Erythroblast (primary cell): ENCODE data around the gene PAX2.

Experiments
- DNase-seq, 2 experiments: peaks; one replicate each; lab custom pipeline; 2025; lab: John Stamatoyannopoulos, UW
- GATA1 ChIP-seq: IDR thresholded peaks from 2 replicates; pipeline ENCODE4 v1.6.1; 2011; ENCODE audit warnings: low read depth, mild to moderate bottlenecking, control low read depth, low read length, moderate library complexity
- POLR2A ChIP-seq: IDR thresholded peaks from 2 replicates; pipeline ENCODE4 v1.6.1; 2011; ENCODE audit warnings: mild to moderate bottlenecking, low read length

The PAX2 gene

DNA sequence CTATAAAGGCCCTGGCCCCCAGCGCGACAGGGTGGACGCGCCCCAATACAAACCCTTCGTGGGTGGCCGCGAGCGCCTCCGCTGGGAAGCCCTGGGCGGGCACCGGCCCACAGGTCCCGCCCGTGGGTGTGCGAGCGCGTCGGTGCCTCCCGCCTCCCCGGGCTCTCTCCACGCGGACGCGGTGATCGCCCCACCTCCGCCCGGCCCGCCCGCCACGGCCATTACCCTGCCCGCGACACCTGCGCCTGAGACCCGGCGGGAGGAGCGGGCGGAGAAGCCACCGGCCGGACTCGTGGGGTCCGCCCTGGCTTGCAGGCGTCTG is 81.2 kb downstream of the PAX2 start:
- DNase-seq = no peak
- TF ChIP-seq GATA1 (no peak), POLR2A (no peak)

DNA sequence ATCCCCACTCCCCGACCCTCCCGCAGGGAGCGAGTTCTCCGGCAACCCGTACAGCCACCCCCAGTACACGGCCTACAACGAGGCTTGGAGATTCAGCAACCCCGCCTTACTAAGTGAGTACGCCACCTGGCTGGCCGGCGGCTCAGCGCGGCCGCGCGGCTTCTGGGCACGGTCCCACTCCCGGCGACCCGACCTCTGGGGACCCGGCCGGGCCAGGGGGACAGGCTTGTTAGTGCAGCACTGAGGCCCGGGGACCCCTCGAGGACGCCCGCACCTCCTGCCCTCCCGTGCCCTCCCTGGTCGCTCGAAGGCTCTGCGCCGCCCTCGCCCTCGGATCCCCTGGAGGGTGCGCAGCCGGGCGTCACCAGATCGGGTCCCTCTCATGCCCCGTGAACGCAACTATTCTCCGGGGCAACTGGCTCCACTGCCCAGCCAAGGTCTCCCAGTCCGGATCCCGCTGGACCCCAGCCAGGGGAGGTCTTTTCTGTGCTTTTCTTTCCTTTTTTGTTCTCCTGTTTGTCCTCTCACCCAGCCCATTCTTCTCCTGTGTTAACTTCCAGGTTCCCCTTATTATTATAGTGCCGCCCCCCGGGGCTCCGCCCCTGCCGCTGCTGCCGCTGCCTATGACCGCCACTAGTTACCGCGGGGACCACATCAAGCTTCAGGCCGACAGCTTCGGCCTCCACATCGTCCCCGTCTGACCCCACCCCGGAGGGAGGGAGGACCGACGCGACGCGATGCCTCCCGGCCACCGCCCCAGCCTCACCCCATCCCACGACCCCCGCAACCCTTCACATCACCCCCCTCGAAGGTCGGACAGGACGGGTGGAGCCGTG is 81.8 kb downstream of the PAX2 start:
- DNase-seq = no peak
- TF ChIP-seq POLR2A (no peak), GATA1 (no peak)

DNA sequence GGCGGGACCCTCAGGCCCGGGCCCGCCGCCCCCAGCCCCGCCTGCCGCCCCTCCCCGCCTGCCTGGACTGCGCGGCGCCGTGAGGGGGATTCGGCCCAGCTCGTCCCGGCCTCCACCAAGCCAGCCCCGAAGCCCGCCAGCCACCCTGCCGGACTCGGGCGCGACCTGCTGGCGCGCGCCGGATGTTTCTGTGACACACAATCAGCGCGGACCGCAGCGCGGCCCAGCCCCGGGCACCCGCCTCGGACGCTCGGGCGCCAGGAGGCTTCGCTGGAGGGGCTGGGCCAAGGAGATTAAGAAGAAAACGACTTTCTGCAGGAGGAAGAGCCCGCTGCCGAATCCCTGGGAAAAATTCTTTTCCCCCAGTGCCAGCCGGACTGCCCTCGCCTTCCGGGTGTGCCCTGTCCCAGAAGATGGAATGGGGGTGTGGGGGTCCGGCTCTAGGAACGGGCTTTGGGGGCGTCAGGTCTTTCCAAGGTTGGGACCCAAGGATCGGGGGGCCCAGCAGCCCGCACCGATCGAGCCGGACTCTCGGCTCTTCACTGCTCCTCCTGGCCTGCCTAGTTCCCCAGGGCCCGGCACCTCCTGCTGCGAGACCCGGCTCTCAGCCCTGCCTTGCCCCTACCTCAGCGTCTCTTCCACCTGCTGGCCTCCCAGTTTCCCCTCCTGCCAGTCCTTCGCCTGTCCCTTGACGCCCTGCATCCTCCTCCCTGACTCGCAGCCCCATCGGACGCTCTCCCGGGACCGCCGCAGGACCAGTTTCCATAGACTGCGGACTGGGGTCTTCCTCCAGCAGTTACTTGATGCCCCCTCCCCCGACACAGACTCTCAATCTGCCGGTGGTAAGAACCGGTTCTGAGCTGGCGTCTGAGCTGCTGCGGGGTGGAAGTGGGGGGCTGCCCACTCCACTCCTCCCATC is 82.7 kb downstream of the PAX2 start:
- peak; percentile 19 to 27 for DNase-seq
- TF ChIP-seq GATA1 (no peak), POLR2A (no peak)

DNA sequence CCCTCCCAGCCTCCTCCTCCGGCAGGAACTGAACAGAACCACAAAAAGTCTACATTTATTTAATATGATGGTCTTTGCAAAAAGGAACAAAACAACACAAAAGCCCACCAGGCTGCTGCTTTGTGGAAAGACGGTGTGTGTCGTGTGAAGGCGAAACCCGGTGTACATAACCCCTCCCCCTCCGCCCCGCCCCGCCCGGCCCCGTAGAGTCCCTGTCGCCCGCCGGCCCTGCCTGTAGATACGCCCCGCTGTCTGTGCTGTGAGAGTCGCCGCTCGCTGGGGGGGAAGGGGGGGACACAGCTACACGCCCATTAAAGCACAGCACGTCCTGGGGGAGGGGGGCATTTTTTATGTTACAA is 83.3 kb downstream of the PAX2 start:
- no peak for TF ChIP-seq GATA1
- no peak for TF ChIP-seq POLR2A
- peak; percentile 11 for DNase-seq

DNA sequence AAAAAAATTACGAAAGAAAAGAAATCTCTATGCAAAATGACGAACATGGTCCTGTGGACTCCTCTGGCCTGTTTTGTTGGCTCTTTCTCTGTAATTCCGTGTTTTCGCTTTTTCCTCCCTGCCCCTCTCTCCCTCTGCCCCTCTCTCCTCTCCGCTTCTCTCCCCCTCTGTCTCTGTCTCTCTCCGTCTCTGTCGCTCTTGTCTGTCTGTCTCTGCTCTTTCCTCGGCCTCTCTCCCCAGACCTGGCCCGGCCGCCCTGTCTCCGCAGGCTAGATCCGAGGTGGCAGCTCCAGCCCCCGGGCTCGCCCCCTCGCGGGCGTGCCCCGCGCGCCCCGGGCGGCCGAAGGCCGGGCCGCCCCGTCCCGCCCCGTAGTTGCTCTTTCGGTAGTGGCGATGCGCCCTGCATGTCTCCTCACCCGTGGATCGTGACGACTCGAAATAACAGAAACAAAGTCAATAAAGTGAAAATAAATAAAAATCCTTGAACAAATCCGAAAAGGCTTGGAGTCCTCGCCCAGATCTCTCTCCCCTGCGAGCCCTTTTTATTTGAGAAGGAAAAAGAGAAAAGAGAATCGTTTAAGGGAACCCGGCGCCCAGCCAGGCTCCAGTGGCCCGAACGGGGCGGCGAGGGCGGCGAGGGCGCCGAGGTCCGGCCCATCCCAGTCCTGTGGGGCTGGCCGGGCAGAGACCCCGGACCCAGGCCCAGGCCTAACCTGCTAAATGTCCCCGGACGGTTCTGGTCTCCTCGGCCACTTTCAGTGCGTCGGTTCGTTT is 83.9 kb downstream of the PAX2 start:
- TF ChIP-seq POLR2A = no peak
- TF ChIP-seq GATA1 = no peak
- DNase-seq = no peak

DNA sequence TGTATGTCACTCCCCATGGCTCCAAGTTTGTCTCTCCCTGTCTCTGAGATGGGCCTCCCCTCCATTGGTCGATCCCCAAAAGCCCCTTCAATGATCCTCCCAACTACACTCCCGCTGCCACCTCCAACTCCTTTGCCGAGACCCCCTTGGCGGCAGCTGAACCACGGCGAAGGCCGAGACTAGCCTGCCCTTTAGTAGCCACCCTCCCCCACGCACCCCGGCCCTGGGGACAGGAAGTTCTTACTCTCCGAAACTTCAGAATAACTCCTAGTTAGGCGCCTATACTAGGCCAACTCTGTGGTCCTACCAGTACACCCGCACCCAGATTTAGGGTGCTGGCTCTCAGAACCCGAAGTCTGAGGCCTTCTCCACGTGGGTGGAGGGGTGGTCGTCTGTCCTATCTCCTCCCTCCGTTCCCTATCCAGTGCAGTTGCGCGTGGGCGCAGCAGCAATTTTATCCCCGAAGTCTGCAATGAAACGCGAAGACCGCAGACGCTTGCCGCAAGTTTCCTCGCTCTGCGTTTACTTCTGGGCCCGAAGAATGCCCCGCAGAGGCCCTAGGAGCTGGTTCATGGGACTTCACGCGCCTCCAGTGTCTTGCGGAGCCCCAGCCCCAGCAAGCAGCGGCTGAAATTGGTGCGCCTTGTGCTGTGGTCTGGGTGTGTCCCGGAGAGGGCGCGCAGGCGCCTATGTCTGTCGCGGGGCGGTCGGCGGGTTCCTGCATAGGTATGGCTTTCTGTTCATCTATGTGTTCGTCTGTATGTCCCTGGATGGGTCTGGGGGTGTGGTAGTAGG is 84.7 kb downstream of the PAX2 start:
- DNase-seq = no peak

DNA sequence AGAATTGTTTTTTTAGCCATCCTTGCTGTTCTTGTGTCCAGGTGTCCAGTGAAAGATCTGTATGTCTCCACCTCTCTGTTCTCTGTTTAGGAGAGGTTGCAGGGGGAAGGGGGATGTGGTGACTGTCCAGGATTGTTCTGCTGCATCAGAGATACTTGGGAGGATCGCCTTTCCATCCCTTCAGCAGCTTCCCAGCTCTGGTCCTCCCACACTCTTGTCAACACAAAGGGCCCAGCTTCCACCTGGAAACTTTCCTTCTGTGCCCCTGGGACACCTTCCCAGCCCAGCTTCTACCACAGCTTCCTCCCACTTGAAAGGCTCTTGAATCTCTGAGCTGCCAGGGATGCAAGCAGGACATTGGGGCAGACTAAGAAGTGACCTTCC is 85.3 kb downstream of the PAX2 start:
- no peak for DNase-seq
- no peak for TF ChIP-seq GATA1
- no peak for TF ChIP-seq POLR2A

More for the DNA sequence above, 84.7 kb downstream of the PAX2 start:
- TF ChIP-seq GATA1 (no peak), POLR2A (no peak)

DNA sequence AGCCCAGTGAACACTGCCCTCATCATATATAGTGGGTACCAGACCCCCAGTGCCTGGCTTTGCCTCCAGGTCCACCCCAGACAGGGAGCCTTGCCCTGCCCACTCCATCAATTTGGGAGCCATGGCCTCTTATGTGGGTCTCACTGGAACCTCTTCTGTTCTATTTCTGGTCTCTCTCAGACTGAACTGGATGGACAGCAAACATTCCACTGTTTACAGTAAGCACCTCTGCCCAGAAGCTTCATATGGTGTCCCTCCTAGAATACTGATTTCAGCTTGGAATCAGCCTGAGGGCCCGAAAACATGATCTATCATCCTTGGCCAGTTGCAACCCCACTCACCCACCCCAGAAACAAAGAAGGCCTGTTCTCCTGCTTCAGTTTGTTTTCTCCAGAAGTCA is 86.4 kb downstream of the PAX2 start:
- DNase-seq = no peak
- TF ChIP-seq POLR2A (no peak), GATA1 (no peak)

DNA sequence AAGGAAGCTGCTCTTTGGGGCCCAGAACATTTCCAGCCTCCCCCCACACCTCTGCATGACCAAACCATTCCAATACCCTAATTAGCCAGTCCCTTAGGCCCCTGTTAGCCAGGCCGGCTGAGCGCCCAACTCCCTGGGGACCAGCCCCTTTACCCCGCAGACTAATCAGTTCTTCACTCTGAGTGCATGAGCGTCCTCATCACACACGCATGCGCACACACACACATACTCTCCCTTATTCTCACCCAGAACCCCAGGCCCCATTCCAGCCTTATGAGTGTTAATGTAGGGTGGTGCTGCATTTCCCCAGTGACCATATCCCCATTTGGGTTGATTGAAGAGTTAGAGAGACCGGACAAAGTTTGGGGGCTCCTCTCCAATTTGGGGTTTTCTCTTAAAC is 90.4 kb downstream of the PAX2 start:
- TF ChIP-seq POLR2A = no peak
- TF ChIP-seq GATA1 = no peak
- no peak for DNase-seq

DNA sequence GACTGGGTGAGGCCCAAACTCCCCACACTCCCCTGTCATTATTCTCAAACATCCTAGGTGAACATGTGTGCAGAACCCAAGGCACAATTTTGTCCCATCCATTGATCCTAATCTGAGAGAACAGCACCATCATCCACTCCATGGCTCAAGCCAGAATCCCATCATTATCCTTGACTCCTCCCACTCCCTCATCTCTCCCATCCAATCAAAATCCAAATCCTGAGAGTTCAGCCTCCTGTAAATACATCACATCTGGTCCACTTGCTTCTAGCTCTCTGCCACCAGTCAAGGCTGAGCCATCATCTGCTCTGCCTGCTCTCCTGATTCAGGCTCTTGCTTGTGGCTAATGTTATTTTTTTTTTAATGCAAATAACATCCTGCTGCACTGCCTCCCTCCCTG is 91.5 kb downstream of the PAX2 start:
- DNase-seq = no peak
- TF ChIP-seq GATA1 = no peak

DNA sequence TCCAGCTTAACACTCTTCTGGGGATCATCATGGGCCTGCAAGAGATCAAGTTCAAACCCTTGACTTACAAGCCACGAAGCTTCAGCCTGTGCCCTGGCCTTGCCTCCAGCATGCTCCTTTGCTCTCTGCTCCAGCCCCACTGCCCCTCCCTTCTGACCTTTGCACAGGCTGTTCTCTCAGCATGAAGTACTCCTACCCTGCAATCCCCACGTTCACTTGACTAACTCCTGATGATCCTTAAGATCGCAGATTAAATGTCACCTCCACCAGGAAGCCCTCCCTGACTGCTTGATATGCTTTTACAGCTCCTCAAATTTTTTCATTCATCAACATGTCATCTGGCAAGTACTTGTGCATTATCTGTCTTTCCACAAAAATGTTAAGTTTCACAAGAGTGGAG is 91.9 kb downstream of the PAX2 start:
- TF ChIP-seq GATA1 (no peak), POLR2A (no peak)
- no peak for DNase-seq

DNA sequence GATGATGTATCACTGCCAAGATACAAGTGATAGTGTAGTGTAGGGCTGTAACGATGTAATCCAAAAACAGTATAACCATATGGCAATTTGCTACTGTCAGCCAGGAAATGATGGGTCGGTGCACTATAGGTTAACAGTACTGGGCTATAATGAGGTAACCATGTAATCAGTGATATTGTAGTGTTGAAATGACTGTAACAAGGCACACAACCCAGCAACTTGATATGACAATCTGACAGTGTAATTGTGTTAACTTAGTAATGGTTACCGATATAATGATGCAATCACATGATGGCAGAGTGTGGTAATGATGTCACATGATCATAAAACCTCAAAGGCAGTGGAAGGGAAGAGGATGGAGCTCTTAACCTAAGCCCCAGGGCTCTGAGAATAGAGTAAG is 93.6 kb downstream of the PAX2 start:
- no peak for TF ChIP-seq GATA1
- TF ChIP-seq POLR2A = no peak
- peak in 1 of 2 experiments; percentile 4 for DNase-seq

DNA sequence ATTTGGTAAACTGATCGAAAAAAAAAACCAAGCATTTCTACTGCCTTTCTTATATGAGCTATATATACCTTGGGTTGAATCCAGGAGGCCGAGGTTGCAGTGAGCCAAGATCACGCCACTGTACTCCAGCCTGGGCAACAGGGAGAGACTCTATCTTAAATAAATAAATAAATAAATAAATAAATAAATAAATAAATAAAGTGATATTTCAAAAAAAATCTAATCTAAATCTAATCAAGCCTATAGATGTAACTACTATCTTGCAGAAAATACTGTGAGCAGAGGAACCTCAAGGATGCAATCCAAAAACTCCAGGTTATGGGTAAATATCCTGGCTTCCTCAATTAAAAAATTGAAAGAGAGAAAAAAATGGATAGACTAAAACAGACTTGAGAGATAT is 96.1 kb downstream of the PAX2 start:
- no peak for DNase-seq
- TF ChIP-seq GATA1 = no peak
- TF ChIP-seq POLR2A = no peak

DNA sequence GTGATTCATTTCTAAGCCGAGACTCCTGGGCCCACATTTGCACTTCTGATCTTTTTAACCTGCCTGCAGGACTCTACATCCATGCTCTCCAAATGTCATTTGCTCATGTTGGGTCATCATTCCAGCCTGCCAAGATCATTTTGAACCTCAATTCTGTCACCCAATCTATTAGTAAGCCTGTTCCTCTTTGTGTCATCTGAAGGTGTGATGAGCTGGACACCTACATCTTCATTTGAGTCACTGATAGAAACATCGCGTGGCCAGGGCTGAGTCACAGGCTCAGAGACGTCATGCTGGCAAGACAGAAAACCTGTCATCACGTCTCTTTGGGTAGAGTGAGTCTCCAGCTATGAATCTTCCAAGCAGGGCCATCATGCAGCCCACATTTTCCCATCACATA is 102.1 kb downstream of the PAX2 start:
- DNase-seq = no peak
- TF ChIP-seq POLR2A (no peak), GATA1 (no peak)
